Mucosa of gallbladder (tissue), 1 donor: Measurements from ENCODE around the gene NLK. TPM values are rescaled to one million over a fixed set of nuclear protein-coding genes. Genes with fewer than 3 reads are reported as not detected.
"Not testable (repeated sequence)": the region's sequence is repeated elsewhere in the genome, so short reads cannot be mapped to it uniquely, and the experiment has no call there.

ENCODE experiments used
- DNase-seq: peaks from one replicate; pipeline ENCODE4 v3.0.0-alpha.2; 2020; ENCODE audit warnings: low spot score
- total RNA-seq: library from RNA; stranded (reverse); gene quantifications from one replicate; pipeline ENCODE4 v1.2.1, GENCODE V29; 2021
- donor health status: DM: no; HTN: no; CAD: no.

The NLK gene
- total RNA-seq, 1 donor from 2014 or later, result 35.7 TPM

DNA sequence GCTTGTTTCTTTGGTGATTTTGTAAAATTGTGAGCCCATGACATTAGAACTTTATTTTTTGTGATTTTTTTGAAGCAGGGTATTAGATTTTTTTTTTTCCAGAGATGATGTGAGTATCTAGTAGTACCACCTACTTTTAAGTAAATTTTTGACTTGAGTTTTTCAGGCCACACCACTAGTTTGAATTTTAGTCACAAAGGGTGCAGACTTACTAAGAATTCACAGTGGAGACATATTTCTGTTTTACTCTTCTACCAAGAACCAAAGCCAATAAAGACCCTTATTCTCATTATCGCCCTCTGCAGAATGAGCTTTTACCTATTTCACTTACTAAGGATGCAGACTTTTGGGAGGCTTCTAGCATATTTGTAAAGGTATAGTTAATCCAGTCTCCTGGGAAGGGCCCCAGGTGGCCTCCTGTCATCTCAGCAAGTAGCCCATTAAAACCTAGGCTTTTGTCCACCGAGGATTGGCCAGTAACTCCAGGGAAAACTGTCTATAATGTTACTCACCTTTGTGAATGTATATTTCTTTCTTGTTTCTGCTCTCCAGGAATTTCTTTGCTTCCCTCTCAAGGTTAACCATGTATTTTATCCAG is 30.6 kb downstream of the NLK start:
- no peak for DNase-seq

DNA sequence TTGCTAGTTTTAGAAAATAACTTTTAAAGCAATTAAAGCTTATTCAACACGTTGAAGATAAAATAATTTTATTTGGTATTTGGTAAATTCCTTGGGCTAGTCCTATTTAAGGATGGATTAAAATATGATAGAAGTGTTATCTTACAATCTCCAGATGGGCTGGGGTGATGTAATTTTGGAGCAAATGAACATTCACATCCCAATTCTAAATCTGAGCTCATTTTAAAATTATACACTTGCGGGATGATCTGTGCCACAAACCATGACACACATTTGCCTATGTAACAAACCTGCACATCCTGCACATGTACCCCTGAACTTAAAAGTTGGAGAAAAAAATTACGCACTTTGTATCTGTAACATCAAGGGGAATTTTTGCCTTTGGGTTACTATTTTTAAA is 31.5 kb downstream of the NLK start:
- DNase-seq, result no peak

DNA sequence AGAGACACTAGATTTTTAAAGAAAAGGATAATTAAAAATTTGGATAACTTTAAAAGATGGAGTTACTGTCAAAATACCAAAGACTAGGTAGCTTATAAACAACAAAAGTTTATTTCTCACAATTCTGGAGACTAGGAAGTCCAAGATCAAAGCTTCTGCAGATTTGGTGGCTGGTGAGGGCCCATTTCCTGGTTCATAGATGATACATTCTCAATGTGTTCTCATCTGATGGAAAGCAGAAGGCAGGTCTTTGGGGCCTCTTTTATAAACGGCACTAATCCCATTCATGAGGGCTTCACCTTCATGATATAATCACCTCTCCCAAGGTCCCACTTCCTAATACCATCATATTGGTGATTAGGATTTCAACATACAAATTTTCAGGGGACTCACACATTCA is 33.7 kb downstream of the NLK start:
- DNase-seq, result no peak

DNA sequence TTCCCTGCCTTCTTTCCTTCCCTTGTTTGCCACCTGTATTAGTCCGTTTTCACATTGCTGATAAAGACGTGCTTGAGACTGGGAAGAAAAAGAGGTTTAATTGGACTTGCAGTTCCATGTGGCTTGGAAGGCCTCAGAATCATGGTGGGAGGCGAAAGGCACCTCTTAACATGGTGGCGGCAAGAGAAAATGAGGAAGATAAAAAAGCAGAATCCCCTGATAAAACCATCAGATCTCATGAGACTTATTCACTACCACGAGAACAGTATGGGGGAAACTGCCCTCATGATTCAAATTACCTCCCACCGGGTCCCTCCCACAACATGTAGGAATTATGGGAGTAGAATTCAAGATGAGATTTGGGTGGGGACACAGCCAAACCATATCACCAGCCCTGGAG is 34.7 kb downstream of the NLK start:
- not testable (repeated sequence) for DNase-seq

DNA sequence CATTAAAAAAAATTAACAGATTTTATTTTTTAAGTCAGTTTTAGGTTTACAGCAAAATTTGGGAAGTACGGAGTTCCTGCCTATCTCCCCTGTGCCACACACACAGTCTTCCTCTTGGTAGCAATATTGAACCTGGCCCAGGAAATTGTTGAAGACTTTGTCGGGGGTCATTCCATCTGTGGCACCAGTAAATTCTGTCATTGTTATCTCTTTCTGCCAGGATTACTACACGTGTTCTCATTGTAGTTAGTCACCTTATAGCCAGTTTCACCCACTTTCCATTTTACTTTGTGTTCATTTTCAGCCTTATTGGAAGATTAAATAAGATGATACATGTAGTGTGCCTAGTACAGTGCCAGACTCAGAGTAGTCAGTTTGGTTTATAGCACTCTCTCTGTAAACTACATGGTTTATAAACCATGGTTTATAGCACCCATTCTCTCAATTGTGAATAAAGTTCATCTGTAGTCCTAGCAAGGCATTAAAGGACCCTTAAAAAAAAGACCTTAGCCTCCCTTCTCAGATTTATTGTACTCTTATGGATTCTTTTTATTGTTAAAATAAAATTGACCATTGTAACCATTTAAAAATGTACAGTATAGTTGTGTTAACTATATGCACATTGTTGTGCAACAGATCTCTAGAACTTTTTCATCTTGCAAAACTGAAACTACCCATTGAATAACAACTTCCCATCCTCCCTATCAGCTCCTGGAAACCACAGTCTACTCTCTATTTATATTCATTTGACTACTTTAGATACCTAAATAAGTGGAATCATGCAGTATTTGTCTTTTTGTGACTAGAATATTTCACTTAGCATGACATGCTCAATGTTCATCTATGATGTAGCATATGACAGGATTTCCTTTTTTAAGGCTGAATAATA is 36.1 kb downstream of the NLK start:
- DNase-seq, result no peak

DNA sequence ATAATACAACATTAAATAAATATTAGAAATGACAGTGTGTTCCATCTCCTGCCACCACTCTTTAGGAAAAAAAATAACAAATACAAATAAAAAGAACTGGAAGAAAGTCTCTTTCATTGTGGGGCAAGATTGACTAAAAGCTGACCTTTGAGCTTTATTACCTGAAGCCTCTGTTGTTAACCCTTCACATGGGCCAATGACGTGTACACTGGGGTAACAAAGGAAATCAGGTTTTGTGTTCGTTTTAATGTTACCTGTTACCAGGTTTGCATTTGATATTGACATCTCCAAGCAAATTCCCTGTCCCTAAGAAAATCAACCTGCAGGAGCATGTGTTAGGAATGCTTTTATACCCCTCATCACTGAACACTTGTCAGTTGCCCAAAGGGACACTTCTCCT is 39.0 kb downstream of the NLK start:
- DNase-seq, result no peak

DNA sequence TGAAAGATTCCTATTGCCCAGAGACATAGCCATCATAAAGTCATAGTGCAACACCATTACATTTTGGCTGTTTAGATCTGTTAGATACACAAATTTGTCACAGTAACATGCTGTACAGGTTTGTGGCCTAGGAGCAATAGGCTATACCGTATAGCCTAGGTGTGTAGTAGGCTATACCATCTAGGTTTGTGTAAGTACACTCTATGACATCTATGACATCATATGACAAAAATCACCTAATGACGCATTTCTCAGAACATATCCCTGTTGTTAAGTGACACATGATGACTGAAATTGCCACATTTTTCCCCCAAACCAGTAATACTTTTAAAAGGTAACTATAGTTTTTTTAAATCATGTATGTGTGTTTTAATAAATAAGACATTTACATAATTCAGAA is 43.3 kb downstream of the NLK start:
- DNase-seq, result no peak

DNA sequence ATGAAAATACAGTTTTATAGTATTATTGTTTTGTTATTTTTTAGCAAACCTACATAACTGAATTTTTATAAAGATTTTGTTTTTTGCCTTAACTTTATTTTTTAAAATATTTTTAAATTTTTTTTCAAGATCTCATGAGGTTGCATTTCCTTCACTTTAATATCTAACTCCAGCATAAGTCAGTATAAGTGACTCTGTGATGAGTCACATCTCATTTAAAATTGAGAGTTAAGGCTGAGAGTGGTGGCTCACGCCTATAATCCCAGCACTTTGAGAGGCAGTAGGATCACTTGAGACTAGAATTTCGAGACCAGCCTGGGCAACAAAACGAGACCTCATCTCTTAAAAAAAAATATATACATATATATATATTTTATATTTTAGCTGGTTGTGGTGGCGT is 44.0 kb downstream of the NLK start:
- DNase-seq, result no peak

DNA sequence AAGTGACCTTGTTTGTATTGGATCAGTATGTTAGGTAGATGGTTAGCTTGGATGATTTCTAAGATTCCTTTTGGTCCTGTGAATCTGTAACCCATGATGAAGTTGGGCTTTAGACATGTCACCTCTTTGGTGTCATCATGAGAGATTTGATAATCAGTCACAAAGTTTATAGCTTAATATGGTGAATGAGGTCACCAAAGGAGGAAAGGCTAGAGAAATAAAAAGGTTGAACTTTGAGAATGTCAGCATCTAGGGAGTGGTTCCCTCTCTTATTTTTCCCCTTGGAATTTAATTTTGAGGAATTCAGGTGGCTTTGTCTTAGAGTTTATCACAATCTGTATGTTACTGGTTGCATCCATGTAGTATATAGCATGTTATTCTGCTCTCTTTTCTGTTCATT is 45.3 kb downstream of the NLK start:
- no peak for DNase-seq

DNA sequence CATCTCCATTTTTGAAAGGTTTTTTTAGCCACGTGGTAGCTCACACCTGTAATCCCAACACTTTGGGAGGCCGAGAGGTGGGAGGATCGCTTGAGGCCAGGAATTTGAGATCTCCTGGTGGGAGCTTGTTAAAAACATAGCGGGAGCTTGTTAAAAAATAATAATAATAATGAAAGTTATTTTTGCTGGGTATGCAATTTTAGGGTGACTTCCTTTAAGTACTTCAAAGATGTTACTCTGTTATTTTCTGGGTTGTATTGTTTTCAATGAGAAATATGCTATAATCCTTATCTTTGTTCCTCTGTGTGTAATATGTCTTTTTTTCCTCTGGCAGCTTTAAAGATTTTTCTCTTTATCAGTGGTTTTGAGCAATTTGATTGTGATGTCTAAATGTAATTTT is 48.1 kb downstream of the NLK start:
- no peak for DNase-seq

DNA sequence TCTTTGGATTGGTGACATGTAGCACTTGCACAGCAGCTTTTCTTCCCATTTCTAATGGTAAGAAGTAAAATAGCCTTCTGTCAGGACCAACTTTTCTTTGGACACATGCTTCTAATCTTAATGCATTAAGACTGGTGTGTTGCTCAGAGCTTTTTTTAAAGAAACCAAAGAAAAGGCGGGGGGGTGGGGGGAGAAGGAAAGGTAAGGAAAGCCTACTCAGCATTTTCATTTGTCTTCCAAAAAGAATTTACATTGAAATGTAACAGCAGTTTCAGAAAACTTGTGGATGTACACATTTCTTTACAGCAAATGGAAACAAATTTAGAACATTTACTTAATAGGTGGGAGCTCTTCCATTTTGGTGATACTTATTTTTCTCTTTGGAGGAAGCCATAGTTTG is 49.6 kb downstream of the NLK start:
- no peak for DNase-seq

DNA sequence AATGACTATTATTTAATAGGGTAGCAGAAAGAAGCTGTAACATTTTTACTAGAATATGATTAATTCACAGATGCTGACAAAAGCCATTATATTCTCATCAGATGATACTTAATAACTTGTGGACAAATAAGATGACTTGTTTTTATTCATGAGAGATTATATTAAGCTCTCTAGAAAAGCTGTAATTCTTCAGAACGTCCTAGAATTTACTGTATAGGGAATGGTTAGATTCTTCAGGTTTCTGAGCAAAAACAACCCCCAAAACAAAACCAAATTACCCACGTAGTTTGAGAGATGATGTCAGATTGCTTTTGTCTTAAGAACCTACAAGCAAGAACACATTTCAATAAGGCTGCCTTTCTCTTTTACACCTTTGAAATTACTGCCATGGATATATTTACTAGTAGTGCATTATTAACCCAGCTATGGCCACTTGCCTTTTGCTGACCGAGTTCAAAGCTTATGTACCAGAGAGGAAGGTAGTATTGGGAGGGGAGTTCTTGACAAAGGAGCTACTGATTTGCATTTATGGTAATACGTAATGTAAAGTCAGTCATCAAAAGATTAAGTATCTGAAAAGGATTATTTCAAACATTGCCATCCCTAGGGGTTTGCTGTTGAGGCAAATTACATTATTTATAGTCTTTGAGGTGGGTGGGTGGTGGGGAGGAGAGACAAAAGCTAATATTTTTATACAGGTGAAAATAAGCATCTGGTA is 51.7 kb downstream of the NLK start:
- DNase-seq, result no peak

DNA sequence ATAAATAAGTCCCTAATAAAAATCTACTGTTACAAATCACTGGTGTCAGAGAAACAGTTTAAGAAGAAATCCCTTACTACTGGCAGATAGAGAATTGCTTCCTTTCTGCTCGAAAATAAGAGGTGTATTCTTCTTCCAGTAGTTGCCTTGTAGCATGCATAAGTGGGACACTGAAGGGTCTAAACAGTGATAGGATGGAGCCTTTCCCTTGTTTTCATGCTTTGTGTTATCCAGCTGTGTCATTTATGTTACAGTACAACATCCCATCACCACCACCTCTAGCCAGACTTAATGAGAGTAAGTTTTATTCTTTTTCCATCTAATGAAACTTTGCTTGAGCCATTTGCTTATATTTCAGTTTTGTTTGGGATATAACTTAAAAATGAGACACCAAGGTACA is 54.3 kb downstream of the NLK start:
- DNase-seq, result no peak

DNA sequence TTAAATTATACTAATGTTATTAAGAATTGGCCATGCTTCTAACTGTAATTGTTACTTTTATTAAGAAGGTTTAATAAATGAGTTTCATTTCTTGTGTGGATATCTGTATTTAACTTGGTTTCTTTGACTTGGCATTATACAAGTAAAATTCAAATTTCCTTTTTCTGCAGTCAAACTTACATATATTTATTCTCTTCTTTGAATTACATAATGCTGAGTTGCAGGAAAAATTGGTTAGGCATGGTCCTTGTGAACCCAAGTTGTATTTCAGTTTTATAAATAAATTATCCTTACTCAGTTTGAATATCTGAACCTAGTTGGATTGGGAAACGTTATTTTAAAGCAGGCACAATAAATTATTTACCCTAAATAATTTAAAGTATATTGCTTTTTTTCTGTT is 54.8 kb downstream of the NLK start:
- DNase-seq, result no peak

DNA sequence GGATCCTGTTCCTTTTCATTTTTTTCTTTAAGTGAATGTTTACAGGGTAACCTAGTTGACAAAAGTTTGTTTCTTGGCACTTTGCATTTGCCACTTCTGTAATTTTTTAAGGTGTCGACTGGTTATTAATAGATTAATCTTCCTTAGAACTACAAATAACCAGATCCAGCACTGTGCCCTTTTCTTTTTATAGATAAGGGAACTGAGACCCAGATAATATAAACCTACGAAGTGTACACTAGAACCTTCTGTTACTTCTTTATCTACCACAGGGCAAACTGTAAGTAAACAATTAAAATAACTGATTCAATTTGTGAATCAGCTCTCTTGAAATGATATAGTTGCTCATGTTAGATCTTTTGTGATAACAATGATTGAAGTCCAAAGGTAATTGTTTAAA is 55.4 kb downstream of the NLK start:
- no peak for DNase-seq

DNA sequence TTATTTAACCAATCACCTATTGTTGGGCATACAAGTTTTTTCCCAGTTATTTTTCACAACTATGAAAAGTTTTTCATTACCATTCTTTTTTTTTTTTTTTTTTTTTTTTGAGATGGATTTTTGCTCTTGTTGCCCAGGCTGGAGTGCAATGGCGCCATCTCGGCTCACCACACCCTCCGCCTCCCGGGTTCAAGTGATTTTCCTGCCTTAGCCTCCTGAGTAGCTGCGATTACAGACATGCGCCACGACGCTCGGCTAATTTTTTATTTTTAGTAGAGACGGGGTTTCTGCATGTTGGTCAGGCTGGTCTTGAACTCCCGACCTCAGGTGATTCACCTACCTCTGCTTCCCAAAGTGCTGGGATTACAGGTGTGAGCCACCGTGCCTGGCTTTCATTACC is 56.1 kb downstream of the NLK start:
- not testable (repeated sequence) for DNase-seq

DNA sequence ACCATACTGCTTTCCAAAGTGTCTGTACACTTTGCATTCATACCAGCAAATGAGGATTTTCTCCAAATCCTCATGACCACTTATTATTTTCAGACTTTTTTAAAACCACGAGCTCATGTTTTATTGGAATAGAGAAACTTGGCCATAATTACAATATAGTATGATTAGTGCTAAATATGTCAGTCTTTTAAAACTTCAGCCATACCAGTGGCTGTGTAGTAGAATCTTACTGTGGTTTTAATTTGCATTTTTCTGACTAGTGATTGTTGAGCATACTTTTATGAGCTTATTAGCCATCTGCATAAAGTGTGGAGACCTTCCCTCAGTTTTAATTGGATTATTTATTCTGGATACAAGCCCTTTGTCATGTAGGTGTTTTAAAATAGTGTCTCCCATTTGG is 57.8 kb downstream of the NLK start:
- DNase-seq, result no peak

DNA sequence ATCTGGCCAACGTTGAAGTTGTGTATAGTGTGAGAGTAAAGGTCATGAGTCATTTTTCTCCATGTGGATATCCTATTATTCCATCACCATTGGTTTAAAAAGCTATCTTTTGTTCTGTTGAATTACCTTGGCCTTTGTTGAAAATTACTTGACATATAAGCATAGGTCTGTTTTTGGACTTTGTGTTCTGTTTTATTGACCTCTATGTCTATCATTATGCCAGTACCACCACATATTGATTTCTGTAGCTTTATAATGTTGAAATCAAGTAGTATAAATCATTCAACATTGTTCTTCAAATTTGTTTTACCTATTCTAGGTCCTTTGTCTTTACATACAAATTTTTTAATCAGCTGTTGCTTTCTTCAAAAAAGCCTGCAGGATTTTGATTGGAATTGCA is 58.5 kb downstream of the NLK start:
- no peak for DNase-seq

DNA sequence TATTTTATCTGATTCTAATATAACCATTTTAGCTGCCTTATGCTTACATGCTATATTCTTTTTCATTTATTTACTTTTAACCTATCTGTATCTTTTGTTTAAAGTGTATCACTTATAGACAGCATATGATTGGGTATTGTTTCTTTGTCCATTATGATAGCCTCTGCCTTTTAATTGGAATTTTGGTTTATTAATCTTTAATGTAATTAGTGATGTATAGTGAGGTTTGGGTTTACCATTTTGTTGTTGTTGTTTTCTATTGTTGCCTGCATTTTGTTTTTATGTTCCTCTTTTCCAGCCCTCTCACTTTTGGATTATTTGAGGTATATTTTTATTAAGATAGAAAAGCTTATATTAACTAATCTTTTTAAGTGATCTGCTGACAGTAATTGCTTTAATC is 59.4 kb downstream of the NLK start:
- DNase-seq, result no peak

DNA sequence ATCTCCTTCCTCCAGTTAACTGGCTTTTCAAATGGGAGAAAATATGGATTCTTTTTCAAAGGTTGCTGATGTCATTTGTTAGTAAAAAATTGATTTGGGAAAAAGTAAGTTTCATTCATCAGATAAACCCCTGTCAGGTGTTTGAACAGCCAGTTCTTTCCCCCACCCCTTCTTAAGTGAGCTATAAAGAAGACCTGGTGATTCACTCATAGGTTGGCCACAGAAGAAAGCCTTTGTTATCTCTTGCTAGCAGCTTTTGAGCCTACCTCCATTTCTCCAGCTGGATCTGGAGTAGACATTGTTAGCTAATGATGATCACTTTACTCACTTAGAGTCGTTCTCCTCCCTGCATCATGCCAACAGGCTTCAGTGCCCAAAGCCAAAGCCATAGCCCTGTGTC is 63.0 kb downstream of the NLK start:
- DNase-seq, result no peak

DNA sequence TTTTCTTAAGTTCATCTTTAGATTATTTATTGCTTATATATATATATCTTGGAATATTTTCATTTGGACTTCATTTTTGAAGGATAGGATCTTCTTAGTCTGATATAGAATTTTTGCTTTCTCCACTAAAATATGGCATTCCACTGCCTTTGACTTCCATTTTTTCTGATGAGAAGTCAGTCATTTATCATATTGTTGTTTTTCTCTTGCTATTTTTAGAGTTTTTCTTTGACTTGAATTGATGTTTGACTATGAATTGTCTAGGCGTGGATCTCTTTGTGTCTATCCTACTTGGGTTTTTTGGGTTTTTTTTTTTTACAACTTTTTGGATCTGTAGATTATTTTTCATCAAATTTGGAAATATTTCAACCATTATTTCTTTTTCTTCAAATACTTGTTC is 67.7 kb downstream of the NLK start:
- no peak for DNase-seq

DNA sequence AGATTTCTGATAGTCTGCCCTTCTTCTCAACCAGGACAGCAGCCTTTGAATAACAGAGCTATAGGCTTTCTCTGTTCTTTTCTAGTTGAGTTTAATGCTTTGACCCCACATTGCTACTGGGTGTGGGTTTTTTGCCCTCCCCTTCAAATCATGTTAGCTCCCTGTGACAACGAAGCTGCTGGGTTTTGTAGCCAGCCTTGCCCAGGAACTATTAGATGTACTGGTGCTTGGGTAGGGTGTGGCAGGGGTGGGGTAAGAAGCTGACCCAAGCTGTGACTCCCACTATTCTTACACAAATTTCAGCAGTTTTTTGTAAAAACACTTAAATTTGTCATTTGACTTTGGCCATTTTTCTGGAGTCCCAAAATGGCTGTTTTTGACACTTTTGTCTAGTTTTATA is 69.7 kb downstream of the NLK start:
- DNase-seq, result no peak

DNA sequence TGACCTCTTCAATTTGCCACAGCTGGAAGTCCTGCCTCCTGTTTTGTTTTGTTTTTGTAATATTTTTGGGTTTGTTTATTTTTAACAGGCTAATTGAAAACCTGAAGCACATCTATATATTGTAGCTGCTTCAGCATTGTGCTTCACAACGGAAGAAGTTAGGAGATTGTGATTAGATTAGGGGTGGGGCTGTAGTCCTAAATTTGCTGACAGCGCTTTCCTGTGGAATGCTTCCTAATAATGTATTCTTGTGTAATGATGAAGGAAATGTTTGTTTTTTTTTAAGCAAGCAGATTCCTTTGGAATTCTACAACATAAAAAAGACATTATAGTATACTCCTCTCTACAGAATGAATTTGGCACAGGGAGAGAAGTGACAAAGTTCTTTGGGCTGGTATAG is 70.1 kb downstream of the NLK start:
- no peak for DNase-seq
